ENCODE results near the gene SLCO6A1.

GRCh38 chr5:102483736-102484135 is 15.1 kb downstream of the SLCO6A1 start:
- TF ChIP-seq CTCF (IDR thresholded peaks at IDR 0.05) (no peak), POLR2A (IDR thresholded peaks at IDR 0.05) (no peak)
